GM12865 (cell line): Measurements from ENCODE around the gene NCOA3.

Experiments used
- DNase-seq: peaks from one replicate; pipeline ENCODE4 v3.0.0; 2010; ENCODE audit warnings: low read depth
- H3K4me3 ChIP-seq: 2 replicates; pipeline ENCODE4 v1.5.1; 2011; ENCODE audit warnings: mild to moderate bottlenecking, low read depth, low read length, control low read depth
- TF ChIP-seq, protein P1 (sequence below): IDR thresholded peaks from 2 replicates; pipeline ENCODE4 v1.5.1; 2011; ENCODE audit warnings: low read length, control low read depth, low read depth, inconsistent platforms; ENCODE audit not compliant: insufficient read depth; ENCODE audit errors: missing control alignments

The NCOA3 gene

DNA sequence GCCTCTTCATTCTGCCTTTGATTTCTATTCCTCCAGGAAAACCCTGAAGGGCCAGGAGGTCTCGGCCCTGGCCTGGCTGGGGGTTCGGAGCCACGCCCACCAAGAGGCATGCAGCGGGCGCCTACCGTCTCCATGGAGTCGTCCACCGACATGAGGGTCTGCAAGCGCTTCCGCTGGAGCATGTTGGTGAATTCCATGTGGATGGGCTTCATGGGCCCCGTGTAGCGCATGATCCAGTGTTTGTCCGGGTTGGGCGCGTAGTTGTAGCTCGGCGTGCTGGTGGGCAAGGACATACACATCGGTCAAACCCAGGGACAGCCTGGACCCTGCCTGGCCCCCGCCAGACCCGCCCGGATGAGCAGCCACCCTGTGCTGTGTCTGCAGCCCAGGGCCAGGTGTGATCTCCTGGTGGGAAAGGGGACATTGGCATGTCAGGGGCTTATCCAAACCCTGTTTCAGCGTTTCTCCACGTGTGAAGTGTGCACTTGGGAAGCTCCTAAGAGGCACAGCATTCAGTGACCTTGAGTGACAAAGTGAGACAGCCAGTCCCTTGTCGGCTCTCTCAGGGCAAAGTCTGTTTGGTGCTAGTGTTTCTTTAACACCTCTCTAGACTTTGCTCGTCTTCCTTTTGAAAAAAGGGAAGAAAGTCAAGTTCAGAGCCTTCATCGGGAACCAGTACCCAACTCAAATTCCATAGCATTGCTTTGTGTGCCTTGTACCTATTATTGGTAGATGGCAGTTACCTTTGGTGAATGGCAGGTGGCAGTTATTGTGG is 182.8 kb downstream of the NCOA3 start:
- H3K4me3 ChIP-seq: no peak overlapping the region
- no peak for DNase-seq
- TF ChIP-seq, protein P1, sequence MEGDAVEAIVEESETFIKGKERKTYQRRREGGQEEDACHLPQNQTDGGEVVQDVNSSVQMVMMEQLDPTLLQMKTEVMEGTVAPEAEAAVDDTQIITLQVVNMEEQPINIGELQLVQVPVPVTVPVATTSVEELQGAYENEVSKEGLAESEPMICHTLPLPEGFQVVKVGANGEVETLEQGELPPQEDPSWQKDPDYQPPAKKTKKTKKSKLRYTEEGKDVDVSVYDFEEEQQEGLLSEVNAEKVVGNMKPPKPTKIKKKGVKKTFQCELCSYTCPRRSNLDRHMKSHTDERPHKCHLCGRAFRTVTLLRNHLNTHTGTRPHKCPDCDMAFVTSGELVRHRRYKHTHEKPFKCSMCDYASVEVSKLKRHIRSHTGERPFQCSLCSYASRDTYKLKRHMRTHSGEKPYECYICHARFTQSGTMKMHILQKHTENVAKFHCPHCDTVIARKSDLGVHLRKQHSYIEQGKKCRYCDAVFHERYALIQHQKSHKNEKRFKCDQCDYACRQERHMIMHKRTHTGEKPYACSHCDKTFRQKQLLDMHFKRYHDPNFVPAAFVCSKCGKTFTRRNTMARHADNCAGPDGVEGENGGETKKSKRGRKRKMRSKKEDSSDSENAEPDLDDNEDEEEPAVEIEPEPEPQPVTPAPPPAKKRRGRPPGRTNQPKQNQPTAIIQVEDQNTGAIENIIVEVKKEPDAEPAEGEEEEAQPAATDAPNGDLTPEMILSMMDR: no peak

DNA sequence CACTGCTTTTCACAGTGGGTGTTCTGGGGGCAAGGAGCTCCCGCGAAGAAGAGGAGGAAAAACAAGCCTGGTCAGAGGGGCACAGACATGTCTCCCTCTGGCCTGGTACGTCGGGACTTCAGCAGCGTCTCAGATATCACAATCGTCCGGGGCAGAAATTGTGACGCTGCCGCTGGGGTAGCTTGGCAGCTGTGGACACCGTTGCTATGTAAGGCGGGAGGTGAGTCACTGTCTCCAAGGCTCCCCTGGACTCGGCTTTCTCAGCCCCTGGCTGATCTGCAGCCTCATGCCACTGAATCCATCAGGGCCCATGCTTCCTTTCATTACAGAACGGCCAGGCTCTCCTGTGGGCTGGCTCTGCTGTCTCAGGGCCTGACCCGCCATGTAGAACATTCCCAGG is 184.9 kb downstream of the NCOA3 start:
- H3K4me3 ChIP-seq: no peak overlapping the region
- no peak for DNase-seq
- TF ChIP-seq, protein P1: no peak

DNA sequence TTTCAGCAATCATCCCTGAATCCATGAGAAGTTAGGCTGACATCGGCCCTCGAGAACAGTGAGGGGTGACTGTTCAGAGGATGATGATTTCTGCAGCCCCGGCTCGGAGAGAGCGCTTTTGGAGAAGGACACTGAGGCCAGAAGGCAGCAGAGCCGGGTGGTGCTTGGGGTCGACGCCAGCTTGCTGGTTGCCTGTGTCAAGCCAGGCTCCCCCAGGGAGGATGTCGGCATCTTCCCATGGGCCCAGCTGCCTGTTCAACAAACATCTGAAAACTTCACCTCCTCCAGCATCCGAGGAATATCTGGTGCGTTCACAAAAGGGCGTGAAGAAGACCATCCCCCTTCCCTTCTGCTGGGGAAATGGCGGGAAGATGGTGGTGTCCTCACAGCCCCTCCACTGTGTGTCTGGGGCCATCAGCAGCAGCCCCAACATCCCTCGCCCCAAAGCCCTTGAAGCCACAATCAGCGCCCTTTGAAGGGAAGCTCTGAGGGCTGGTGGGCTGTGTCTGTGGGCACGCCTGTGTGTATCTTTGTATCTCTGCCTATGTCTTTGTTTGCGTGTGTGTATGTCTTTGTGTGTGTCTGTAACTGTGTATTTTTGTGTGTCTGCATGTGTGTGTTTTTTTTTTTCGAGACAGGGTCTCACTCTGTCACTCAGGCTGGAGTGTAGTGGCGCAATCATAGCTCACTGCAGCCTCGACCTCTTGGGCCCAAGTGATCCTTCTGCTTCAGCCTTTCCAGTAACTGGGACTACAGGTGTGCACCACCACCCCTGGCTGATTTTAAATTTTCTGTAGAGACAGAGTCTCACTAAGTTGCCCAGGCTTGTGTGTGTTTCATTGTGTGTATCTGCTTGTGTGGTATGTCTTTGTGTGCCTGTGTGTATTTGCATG is 185.7 kb downstream of the NCOA3 start:
- TF ChIP-seq, protein P1: no peak
- DNase-seq: no peak
- no peak overlapping the region for H3K4me3 ChIP-seq

DNA sequence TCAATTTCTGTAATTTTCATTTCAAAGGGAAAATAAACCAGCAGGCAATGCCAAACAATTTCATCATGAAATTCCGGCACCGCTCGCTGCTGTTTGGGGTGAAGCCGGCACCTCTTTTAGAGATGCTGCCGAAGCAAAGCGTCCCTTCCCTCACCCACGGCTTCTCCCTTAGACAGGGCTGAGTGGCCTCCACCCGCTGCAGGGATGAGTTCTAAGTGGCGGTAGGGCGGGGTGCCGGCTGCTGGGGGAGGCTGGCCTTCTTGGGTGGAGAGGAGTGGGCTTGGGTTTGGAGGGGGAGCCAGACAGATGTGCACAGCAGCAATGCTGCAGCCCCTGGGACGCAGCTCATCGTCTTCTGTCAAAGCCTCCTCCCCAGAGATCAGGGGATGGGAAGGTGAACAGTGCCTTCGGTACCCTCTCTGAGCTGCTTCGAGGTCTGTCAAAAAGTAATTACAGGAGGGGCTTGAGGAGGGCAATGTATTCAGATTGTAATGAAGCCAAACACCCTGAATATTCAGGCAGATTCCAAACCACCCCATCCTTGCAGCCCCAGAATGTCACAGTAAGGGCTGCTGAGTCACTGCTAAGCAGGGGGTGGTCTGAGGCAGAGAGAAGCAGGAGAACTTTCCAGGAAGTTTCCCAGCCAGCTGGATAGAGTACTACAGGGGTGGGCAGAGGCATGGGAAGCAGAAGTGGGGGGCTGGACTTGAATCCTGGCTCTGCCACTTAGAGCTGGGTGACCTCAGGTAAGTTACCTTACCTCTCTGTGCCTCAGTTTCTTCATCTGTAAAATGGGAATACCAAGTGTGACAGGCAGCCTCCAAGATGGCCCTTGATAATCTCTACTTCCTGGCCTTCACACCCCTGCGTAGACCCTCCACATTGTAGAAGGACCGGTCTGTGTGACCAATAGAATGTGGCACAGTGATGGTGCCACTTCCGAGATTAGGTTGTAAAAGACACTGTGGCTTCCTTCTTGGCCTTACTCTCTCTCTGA is 187.0 kb downstream of the NCOA3 start:
- DNase-seq: no peak
- TF ChIP-seq, protein P1: no peak
- no peak overlapping the region for H3K4me3 ChIP-seq

DNA sequence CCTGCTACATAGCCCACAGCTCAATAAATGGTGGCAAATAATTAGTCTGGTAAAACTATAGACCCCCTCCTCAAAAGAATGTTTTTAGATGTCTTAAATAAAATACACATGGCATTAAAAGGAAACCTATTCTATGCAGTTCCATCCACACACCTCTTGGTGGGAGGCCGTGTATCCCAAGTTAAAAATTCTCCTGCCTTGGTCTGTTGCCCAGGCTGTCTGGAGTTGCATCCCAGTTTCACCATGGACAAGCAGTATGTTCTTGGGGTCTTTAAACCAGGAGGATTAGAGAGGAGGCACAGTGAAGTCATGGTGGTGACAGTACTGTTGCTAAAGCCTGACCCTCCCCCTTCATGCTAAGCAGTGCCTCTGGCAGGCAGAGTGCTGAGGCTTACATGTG is 188.0 kb downstream of the NCOA3 start:
- TF ChIP-seq, protein P1: no peak
- DNase-seq: no peak

DNA sequence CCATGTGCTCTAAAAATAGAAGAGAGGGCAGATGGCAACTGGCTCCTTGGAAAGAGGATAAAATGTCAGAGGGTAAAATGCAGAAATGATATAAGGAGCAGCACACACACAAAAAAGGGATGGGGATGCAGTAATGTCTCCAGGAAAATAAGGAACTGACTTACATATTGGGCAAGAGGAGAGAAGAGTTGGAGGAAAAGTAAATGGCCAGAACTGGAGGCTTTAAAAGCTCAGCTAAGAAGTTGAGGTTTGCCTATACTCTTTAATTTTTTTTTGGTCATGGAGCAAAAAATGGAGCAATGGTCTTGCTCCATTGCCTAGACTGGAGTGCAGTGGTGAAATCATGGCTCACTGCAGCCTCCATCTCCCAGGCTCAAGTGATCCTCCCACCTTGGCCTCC is 189.9 kb downstream of the NCOA3 start:
- DNase-seq: no peak
- TF ChIP-seq, protein P1: no peak

More for the DNA sequence above, 188.0 kb downstream of the NCOA3 start:
- H3K4me3 ChIP-seq: no peak overlapping the region

More for the DNA sequence above, 189.9 kb downstream of the NCOA3 start:
- H3K4me3 ChIP-seq: no peak overlapping the region
